ENCODE results near the gene SAP30BP. TPM values are rescaled to one million over a fixed set of nuclear protein-coding genes. Genes with fewer than 3 reads are reported as not detected.

Gene SAP30BP
- total RNA-seq, 2 donors from 2014 or later = 28.5 to 44.6 TPM

DNA sequence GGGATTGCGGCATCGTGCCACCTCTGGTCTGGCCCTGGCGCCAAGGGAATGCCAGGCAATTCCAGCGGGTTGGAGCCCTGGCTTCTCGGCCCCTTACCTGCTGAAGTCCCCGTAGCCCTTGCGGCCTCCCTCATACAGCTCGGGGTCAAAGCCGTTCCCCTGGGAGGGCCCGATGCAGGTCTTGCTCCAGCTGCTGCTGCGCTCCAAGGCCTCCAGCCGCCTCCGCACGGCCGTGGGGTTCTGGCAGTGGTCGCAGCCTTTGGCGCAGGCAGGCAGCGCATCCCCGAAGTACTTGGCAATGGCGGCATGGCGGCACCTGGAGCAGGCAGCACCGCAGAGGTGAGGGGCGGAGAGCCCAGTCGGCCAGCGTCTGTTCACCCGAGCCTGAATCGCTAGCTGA lies 35.8 kb upstream of the SAP30BP start:
- Histone ChIP-seq H3K9me3 (no peaks in the 10 kb centered on the region), H3K4me1 (peaks cover 0 to 38% of the 10 kb centered on the region in 2 donors), H3K27ac (no peak overlapping the region), H3K36me3 (peaks cover 10% of the 10 kb centered on the region), H3K4me3 (no peak overlapping the region), H3K27me3 (no peaks in the 10 kb centered on the region)
- no peak for DNase-seq (ENCODE audit: low spot score)
- TF ChIP-seq, protein P1, sequence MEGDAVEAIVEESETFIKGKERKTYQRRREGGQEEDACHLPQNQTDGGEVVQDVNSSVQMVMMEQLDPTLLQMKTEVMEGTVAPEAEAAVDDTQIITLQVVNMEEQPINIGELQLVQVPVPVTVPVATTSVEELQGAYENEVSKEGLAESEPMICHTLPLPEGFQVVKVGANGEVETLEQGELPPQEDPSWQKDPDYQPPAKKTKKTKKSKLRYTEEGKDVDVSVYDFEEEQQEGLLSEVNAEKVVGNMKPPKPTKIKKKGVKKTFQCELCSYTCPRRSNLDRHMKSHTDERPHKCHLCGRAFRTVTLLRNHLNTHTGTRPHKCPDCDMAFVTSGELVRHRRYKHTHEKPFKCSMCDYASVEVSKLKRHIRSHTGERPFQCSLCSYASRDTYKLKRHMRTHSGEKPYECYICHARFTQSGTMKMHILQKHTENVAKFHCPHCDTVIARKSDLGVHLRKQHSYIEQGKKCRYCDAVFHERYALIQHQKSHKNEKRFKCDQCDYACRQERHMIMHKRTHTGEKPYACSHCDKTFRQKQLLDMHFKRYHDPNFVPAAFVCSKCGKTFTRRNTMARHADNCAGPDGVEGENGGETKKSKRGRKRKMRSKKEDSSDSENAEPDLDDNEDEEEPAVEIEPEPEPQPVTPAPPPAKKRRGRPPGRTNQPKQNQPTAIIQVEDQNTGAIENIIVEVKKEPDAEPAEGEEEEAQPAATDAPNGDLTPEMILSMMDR (IDR thresholded peaks at IDR 0.05) = no peak

GRCh38 chr17:75632428-75632827 lies 34.7 kb upstream of the SAP30BP start:
- Histone ChIP-seq H3K27me3 (no peaks in the 10 kb centered on the region), H3K36me3 (peaks cover under 1% of the 10 kb centered on the region), H3K27ac (peak overlapping the region in 1 of 2 donors; percentile 88), H3K4me3 (no peak overlapping the region), H3K4me1 (peaks cover 0 to 48% of the 10 kb centered on the region in 2 donors), H3K9me3 (no peaks in the 10 kb centered on the region)
- DNase-seq (ENCODE audit: low spot score) = no peak
- TF ChIP-seq, protein P1 (IDR thresholded peaks at IDR 0.05) = no peak

- Histone ChIP-seq H3K36me3 (no peaks in the 10 kb centered on the region), H3K4me3 (peak within 1 kb of the TSS; percentile 27 to 31), H3K27ac (peak within 1 kb of the TSS; percentile 88 to 94), H3K4me1 (peaks cover 0 to 52% of the 10 kb centered on the region in 2 donors), H3K9me3 (no peaks in the 10 kb centered on the region), H3K27me3 (no peaks in the 10 kb centered on the region)
- DNase-seq (ENCODE audit: low spot score) = peak; percentile 90
- TF ChIP-seq, protein P1 (IDR thresholded peaks at IDR 0.05) = peak; percentile 95 to 96
Observed at GRCh38 chr17:75632863-75633485, 34.2 kb upstream of the SAP30BP start, which contains the start of gene SMIM5. SMIM5 (plus strand) TSS chr17:75633434; CDS start chr17:75640202, 6,768 bp downstream.

- H3K4me3 ChIP-seq = peak overlapping the region; percentile 27 to 31
- peaks cover 0 to 57% of the 10 kb centered on the region in 2 donors for H3K4me1 ChIP-seq
- DNase-seq (ENCODE audit: low spot score) = peak; percentile 95
Observed at GRCh38 chr17:75633486-75634375, 33.4 kb upstream of the SAP30BP start.

DNA sequence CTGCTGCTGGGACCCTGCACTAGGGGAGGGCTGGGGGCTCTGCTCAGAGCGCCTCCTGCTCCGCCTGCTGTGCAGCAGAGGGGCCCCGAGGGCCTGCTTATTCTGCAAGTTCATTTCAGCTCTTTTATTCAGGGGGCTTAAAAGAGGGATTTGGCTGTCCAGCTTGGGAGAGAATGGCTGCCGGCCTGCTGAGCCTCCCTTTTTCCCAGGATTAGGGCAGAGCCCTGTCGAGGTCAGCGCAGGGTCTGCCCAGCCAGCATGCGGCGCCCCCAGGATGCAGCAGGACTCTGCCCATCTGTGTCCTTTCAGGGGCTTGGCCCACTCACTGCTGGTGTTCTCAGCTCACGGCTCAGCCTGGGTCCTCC lies 32.8 kb upstream of the SAP30BP start:
- Histone ChIP-seq H3K27ac (peak overlapping the region; percentile 88 to 94), H3K4me1 (peaks cover 0 to 59% of the 10 kb centered on the region in 2 donors), H3K4me3 (peak overlapping the region; percentile 27 to 31), H3K9me3 (no peaks in the 10 kb centered on the region), H3K36me3 (no peaks in the 10 kb centered on the region), H3K27me3 (no peaks in the 10 kb centered on the region)
- TF ChIP-seq, protein P1 (IDR thresholded peaks at IDR 0.05) = no peak
- DNase-seq (ENCODE audit: low spot score) = no peak

More at GRCh38 chr17:75633486-75634375, 33.4 kb upstream of the SAP30BP start:
- Histone ChIP-seq H3K27me3 (no peaks in the 10 kb centered on the region), H3K9me3 (no peaks in the 10 kb centered on the region), H3K36me3 (no peaks in the 10 kb centered on the region), H3K27ac (peak overlapping the region; percentile 88 to 94)
- TF ChIP-seq, protein P1 (IDR thresholded peaks at IDR 0.05) = peak; percentile 28 to 66
